HepG2 (cell line): ENCODE data around the gene ZNF112. TPM values are rescaled to one million over a fixed set of nuclear protein-coding genes. Genes with fewer than 3 reads are reported as not detected.

Experiments used
- ARNTL ChIP-seq: sonication (generic); formaldehyde crosslinking; IDR thresholded peaks from 2 replicates; pipeline ENCODE4 v1.4.0; 2020; ENCODE audit warnings: mild to moderate bottlenecking, missing genetic modification reagents
- FOXC1 ChIP-seq: sonication (generic); formaldehyde crosslinking; IDR thresholded peaks from 2 replicates; pipeline ENCODE4 v1.8.0; 2022; ENCODE audit warnings: mild to moderate bottlenecking, missing genetic modification reagents, borderline replicate concordance
- HMGXB4 ChIP-seq, 2 experiments: sonication (generic) in 1 of 2; formaldehyde crosslinking in 1 of 2; IDR thresholded peaks; 2 replicates each; pipeline versions ENCODE4 v1.4.0 to v1.6.1; 2018 to 2020; ENCODE audit warnings: missing genetic modification reagents in 2 of 2, borderline replicate concordance in 1 of 2, low read depth in 1 of 2, mild to moderate bottlenecking in 1 of 2, missing biosample characterization in 1 of 2
- IRX3 ChIP-seq: sonication (generic); formaldehyde crosslinking; IDR thresholded peaks from 2 replicates; pipeline ENCODE4 v1.8.1; 2023; ENCODE audit warnings: mild to moderate bottlenecking, low read depth, missing genetic modification reagents, borderline replicate concordance
- KDM2A ChIP-seq: sonication (generic); formaldehyde crosslinking; IDR thresholded peaks from 2 replicates; pipeline ENCODE4 v1.4.0; 2020; ENCODE audit warnings: low read depth, missing genetic modification reagents, borderline replicate concordance
- KMT2B ChIP-seq: IDR thresholded peaks from 2 replicates; pipeline ENCODE4 v1.6.1; 2016; ENCODE audit warnings: missing genetic modification reagents, missing compliant biosample characterization
- LCORL ChIP-seq, 2 experiments: fragments of 450-650 bp in 1 of 2; sonication (generic) in 1 of 2; formaldehyde crosslinking in 1 of 2; IDR thresholded peaks; 2 replicates each; pipeline versions ENCODE4 v1.5.0 to v1.6.1; 2017 to 2020; ENCODE audit warnings: antibody characterized with exemption in 1 of 2, missing genetic modification reagents in 1 of 2
- MYC ChIP-seq: sonication (generic); formaldehyde crosslinking; IDR thresholded peaks from 2 replicates; pipeline ENCODE4 v1.9.0; 2021; ENCODE audit warnings: missing genetic modification reagents, borderline replicate concordance
- PCBP1 ChIP-seq: fragments of 200-400 bp; formaldehyde crosslinking; IDR thresholded peaks from 2 replicates; pipeline ENCODE4 v1.6.1; 2017; ENCODE audit warnings: mild to moderate bottlenecking, low read depth, low read length, borderline replicate concordance
- PHF20 ChIP-seq: sonication (generic); formaldehyde crosslinking; IDR thresholded peaks from 2 replicates; pipeline ENCODE4 v1.5.0; 2020; ENCODE audit warnings: mild to moderate bottlenecking, missing genetic modification reagents
- POGK ChIP-seq: sonication (generic); formaldehyde crosslinking; conservative IDR thresholded peaks from 2 replicates; pipeline ENCODE4 v1.8.0; 2022; ENCODE audit warnings: mild to moderate bottlenecking, moderate library complexity, missing genetic modification reagents
- YEATS4 ChIP-seq: sonication (generic); formaldehyde crosslinking; IDR thresholded peaks from 2 replicates; pipeline ENCODE4 v1.4.0; 2020; ENCODE audit warnings: missing genetic modification reagents, borderline replicate concordance
- ZNF205 ChIP-seq: IDR thresholded peaks from 2 replicates; pipeline ENCODE4 v1.6.1; 2018; ENCODE audit warnings: missing biosample characterization, missing genetic modification reagents
- ZNF232 ChIP-seq: sonication (generic); formaldehyde crosslinking; IDR thresholded peaks from 2 replicates; pipeline ENCODE4 v1.4.0; 2020; ENCODE audit warnings: missing genetic modification reagents, borderline replicate concordance
- ZNF3 ChIP-seq: IDR thresholded peaks from 2 replicates; pipeline ENCODE4 v1.7.0; 2017; ENCODE audit warnings: inconsistent platforms
- ZNF335 ChIP-seq: sonication (generic); formaldehyde crosslinking; IDR thresholded peaks from 2 replicates; pipeline ENCODE4 v1.4.0; 2020; ENCODE audit warnings: missing genetic modification reagents
- ZNF510 ChIP-seq: sonication (generic); formaldehyde crosslinking; IDR thresholded peaks from 2 replicates; pipeline ENCODE4 v1.4.0; 2020; ENCODE audit warnings: low read depth, mild to moderate bottlenecking, missing genetic modification reagents
- ZNF549 ChIP-seq: sonication (generic); formaldehyde crosslinking; IDR thresholded peaks from 2 replicates; pipeline ENCODE4 v1.5.0; 2020; ENCODE audit warnings: missing genetic modification reagents
- ZNF576 ChIP-seq: sonication (generic); formaldehyde crosslinking; IDR thresholded peaks from 2 replicates; pipeline ENCODE4 v1.4.0; 2020; ENCODE audit warnings: mild to moderate bottlenecking, missing genetic modification reagents
- ZNF772 ChIP-seq: sonication (generic); formaldehyde crosslinking; IDR thresholded peaks from 2 replicates; pipeline ENCODE4 v1.5.0; 2020; ENCODE audit warnings: mild to moderate bottlenecking, missing genetic modification reagents
- polyA plus RNA-seq, 8 experiments: library from polyadenylated mRNA; depleted of rRNA in 3 of 8; stranded (reverse) in 7 of 8; unstranded in 1 of 8; fragments of >200 nt; fragmentation: Illumina TruSeq in 4 of 8; extraction: Trizol in 4 of 8; gene quantifications; 2 replicates each; pipeline versions ENCODE4 v1.2.1 to v1.2.3, GENCODE V29; 2011 to 2016; ENCODE audit warnings: low read depth in 4 of 8, missing spikeins in 1 of 8, mixed read lengths in 1 of 8; ENCODE audit not compliant: insufficient read depth in 1 of 8
- total RNA-seq, 5 experiments: library from RNA; depleted of rRNA; stranded (reverse); fragments of >200 nt; fragmentation: Illumina TruSeq; extraction: Trizol; gene quantifications; 2 replicates each; pipeline ENCODE4 v1.2.3, GENCODE V29; 2016; ENCODE audit warnings: low read depth in 1 of 5
- TF ChIP-seq, protein P1 (sequence below): sonication (generic); formaldehyde crosslinking; IDR thresholded peaks from 2 replicates; pipeline ENCODE4 v1.4.0; 2020; ENCODE audit warnings: missing genetic modification reagents
- TF ChIP-seq, protein P2 (sequence below): sonication (generic); formaldehyde crosslinking; IDR thresholded peaks from 2 replicates; pipeline ENCODE4 v1.4.0; 2020; ENCODE audit warnings: low read depth, mild to moderate bottlenecking, missing genetic modification reagents

Gene ZNF112
- total and polyA plus RNA-seq, 2 of the 13 experiments (the other 11 are each of a cell fraction or from before 2014, with no cell fraction given): 1.8 to 3.6 TPM

DNA sequence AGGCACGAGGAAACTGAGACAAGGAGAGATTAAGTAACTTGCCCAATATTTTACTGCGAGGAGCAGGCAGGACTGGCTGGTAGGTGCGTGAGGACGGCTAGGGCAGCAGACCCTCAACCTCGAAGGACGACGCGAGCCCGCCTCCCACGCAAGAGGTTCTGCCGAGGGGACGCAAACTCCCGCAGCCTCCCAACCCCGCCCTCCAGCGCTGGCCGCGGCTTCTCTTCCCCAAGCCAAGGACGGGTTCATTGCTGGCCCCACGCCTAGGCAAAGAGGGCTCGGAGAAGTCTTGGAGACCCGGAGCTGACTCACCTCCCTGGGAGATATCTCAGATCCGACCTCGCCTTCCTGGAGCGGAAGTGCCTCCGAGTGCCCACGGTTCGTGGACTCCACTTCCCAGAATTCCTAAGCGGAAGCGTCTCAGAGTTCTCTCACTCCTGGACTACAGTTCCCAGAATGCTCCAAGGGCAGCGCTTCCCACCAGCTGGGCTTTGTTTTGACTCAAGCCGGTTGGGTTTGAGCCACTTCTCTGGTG, 51.8 kb downstream of the ZNF112 start, which contains the start of gene ZNF235 (continued):
- TF ChIP-seq POGK (CRISPR knock-in tag): peak; percentile 52; the same call in 1 of the 2 replicates
- no peak for TF ChIP-seq ZNF576 (CRISPR knock-in tag)
- TF ChIP-seq ZNF3 (CRISPR knock-in tag): no peak
- no peak for TF ChIP-seq ARNTL
- TF ChIP-seq IRX3 (CRISPR knock-in tag): no peak
- no peak for TF ChIP-seq LCORL (IDR thresholded peaks at IDR 0.05)
- TF ChIP-seq LCORL (CRISPR knock-in tag; IDR thresholded peaks at IDR 0.05): 0 out of 2 replicates have a peak, but pooled peaks have one; percentile 38
- peak; percentile 59; the same call in 1 of the 2 replicates for TF ChIP-seq KMT2B (CRISPR knock-in tag)
- peak; percentile 52; the same call in 1 of the 2 replicates for TF ChIP-seq FOXC1 (CRISPR knock-in tag)
- TF ChIP-seq ZNF510: no peak
- peak; percentile 50; the same call in 1 of the 2 replicates for TF ChIP-seq MYC (CRISPR knock-in tag)
- peak; percentile 64; the same call in 1 of the 2 replicates for TF ChIP-seq PHF20 (CRISPR knock-in tag)
- no peak; the same call in 1 of the 2 replicates for TF ChIP-seq ZNF335 (CRISPR knock-in tag)
- TF ChIP-seq ZNF232 (CRISPR knock-in tag): peak; percentile 46; the same call in 1 of the 2 replicates
- TF ChIP-seq HMGXB4 (CRISPR knock-in tag; IDR thresholded peaks at IDR 0.05; ENCODE audit: borderline replicate concordance in 1 of 2, low read depth in 1 of 2): peak; percentile 44 to 45; a peak in 1 of 4 replicates
- TF ChIP-seq YEATS4: peak; percentile 77
- TF ChIP-seq, protein P1, sequence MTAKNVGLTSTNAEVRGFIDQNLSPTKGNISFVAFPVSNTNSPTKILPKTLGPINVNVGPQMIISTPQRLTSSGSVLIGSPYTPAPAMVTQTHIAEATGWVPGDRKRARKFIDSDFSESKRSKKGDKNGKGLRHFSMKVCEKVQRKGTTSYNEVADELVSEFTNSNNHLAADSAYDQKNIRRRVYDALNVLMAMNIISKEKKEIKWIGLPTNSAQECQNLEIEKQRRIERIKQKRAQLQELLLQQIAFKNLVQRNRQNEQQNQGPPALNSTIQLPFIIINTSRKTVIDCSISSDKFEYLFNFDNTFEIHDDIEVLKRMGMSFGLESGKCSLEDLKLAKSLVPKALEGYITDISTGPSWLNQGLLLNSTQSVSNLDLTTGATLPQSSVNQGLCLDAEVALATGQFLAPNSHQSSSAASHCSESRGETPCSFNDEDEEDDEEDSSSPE (CRISPR knock-in tag): no peak
- TF ChIP-seq ZNF772 (CRISPR knock-in tag): 0 out of 2 replicates have a peak, but pooled peaks have one; percentile 58
- TF ChIP-seq ZNF205: no peak
- TF ChIP-seq, protein P2, sequence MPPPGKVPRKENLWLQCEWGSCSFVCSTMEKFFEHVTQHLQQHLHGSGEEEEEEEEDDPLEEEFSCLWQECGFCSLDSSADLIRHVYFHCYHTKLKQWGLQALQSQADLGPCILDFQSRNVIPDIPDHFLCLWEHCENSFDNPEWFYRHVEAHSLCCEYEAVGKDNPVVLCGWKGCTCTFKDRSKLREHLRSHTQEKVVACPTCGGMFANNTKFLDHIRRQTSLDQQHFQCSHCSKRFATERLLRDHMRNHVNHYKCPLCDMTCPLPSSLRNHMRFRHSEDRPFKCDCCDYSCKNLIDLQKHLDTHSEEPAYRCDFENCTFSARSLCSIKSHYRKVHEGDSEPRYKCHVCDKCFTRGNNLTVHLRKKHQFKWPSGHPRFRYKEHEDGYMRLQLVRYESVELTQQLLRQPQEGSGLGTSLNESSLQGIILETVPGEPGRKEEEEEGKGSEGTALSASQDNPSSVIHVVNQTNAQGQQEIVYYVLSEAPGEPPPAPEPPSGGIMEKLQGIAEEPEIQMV (CRISPR knock-in tag): peak; percentile 64; the same call in 1 of the 2 replicates
- TF ChIP-seq KDM2A: peak; percentile 87
- 0 out of 2 replicates have a peak, but pooled peaks have one; percentile 16 for TF ChIP-seq ZNF549 (CRISPR knock-in tag)
- no peak for TF ChIP-seq PCBP1
